ENCODE results near the gene C12orf42.

Gene C12orf42

DNA sequence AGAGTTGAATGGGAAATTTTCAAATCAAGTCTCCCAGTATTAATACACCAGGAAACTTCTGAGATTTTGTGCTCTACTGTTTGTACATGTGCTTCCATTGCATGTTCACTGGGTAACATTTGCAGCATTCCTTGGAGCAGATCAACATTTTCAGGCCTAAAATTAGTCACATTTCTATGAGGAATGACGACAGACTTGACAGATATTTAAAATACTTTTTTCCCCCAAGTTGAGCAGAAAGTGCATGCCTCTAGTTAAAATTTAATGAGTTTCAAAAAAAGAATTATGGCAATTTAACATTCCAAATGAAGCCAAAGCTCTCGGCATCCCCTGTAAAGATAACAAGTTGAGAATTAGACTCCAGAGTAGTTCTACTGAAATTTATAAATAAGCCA lies 72.3 kb downstream of the C12orf42 start:
- DNase-seq: no peak

DNA sequence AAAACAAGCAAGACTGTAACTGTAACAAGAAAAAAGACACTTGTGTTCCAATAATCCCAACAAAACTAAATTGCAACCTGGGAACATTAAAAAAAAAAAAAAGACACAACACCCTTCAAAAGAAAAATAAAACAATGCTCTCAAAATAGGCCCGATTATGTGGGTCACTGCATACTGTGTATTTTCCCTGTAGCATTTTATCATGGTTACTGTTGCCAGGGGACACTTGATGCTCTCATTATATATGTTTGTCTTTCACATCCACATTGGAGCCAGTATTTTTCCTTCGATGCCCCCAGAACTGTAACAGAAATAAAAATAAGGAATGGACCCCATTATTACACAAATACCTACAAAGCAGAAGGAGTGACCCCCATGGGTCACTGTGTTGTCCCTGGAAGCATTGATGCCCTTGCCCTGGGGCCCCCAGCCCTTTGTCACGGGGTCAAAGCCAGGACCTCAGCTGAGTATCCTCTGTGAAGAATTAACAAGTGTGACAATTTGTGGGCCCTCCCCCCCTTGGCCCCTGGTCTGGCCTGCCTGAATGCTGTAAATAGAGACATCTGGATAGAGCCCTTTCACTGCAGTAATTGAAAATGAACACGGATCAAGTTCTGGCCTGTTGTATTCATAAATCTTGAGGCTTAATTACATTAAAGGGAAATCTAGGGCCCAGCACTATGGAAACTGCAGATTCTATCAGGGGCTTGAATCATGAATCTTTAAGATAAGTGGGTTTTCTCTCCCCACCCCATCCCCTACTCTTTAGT lies 72.8 kb downstream of the C12orf42 start:
- DNase-seq: no peak

DNA sequence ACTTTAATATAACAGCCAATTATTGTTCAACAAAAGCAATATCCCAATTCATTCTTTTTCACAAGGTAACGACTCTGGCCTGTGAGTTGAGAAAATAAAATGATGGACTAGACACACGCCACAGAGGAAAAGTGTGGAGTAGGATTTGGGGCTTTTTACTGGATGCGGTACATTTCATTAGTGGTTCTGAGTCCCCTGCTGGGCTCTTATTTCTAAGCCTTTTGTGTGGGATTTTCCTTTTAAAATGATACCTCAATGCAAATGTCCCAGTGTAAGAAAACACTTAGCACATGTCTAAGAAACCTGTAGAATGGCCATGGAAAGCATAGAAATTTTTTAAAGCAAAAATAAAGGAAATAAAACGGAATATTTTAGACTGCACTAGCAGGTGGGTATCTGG lies 73.4 kb downstream of the C12orf42 start:
- DNase-seq: no peak

DNA sequence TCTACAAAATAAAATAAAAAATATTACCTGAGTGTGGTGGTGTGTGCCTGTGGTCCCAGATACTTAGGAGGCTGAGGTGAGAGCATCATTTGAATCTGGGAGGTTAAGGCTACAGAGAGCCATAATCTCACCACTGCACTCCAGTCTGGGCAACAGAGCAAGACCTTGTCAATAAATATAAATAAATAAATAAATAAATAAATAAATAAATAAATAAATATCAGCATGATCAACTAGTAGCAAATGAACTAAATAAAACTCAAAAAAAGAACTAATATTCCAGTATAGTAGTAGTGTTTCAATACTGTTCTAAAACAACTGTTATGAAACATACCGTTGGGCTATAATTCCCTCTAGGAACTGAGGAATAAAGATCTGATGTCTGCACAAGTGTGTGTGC lies 74.4 kb downstream of the C12orf42 start:
- DNase-seq: no peak

DNA sequence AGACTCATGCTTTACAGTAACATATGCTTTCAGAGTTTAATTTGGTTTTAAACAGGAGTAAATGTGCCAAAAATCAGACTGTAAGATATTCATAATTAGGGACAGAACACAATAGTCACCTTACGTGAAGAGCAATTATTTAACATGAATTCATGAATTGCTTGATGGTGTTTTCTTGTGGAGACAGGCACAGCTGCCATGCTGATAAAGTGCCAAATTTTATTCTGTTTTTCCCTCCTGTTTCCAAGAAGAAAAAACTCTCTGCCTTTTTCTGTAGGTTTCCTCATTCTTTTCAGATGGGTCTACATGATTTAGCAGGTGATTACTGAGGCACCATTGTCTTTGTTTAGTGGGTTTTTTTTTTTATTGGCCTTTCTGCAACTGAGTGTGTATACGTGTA lies 80.1 kb downstream of the C12orf42 start:
- no peak for DNase-seq

DNA sequence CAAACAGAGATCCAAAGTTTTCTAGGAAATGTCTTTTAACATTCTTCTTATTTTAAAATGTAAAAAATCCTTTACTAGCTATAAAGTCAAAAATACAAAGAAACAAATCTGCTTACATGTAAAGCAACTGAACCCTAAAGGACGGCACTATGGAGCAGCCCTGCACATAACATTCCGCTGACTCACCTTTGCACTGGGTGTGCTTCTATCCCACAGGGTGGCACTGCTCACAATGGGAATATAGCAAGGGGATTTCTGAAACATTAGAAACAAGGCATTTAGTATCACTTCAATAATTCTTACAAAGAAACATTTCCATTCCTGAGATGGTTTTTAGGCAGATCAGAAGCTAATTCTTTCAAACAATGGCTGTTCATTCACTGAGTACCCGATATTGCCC lies 94.3 kb downstream of the C12orf42 start:
- no peak for DNase-seq

DNA sequence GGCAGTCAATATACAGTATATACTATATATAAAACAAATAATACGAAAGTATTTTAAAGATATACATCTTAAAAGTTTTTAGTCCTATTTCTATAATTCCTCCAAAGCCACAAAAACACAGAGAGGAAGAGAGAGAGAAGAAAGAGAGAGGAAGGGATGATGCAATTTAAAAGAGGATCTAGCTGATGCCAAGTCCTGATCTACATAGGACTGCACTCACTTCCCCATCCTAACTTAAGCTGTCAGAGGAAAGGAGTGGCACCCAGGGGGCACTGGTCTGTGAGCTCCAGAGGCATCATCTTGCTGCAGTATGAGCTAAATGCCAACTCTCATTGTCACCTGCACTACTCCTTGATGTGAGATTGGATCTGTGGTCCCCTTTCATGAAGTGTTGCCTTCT lies 95.8 kb downstream of the C12orf42 start:
- DNase-seq: no peak

DNA sequence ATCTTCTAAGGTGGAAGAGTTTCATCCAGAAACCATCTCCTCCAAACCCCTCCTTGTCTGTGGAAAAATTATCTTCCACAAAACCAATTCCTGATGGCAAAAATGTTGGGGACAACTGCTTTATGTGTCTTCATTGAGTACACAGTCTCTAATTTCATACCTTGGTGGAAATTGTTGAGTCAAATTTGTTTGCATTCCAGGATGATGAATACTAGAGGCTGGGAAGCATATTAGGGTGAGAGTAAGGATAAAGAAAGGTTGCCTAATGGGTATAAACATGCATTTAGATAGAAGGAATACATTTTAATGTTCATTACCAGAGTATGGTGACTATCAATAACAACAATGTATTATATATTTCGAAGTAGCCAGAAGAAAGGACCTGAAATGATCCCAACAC lies 98.2 kb downstream of the C12orf42 start:
- no peak for DNase-seq

DNA sequence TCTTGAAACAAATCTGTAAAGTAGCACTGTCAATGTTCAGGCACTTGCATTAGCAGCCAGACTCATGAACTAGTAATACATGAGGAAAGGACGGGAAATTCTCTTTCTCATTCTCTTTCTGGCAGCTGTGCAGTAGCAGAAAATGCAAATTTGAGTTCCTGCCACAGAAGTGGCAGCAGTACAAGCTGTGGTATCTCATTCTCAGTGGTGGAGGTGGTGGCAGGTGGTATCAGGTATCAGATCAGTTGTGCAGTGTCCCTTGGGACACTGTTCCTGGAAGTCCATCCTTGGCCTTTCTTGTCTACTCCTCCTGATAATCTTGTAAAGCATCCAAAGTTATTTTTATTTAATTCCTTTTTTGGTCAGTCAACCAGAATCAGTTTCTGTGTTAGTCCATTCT lies 103.0 kb downstream of the C12orf42 start:
- no peak for DNase-seq

DNA sequence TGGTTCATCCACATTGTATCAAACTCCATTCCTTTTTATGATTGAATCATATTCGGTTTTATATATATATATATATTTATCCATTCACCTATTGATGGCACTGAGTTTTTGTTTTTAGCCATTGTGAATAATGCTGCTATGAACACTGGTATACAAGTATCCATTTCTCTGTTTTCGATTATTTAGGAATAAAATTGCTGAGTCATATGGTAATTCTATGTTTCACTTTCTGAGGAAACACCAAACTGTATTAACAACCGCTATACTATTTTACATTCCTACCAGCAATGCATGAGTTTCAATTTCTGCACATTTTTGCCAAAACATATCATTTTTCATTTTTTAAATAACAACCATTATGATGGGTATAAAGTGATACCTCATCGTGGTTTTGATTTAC lies 104.7 kb downstream of the C12orf42 start:
- DNase-seq: no peak

DNA sequence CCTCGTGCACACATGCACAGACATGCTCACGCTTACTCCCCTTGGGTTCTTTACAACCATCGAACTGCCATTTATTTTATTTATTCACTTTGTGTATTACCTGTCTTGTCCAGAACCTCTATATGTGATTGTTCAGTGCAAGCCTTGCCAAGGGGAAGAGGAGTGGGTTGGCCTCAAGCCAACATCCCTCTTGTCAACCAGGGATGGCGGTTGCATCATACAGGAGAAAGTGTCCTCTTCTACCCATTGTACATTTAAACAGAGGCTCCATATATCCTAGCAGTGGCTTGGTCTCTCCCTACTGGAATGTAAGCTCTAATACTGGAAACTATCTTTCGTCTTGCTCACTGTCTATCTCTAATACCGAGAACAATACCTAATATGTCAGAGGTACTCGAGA lies 108.4 kb downstream of the C12orf42 start:
- DNase-seq: no peak

DNA sequence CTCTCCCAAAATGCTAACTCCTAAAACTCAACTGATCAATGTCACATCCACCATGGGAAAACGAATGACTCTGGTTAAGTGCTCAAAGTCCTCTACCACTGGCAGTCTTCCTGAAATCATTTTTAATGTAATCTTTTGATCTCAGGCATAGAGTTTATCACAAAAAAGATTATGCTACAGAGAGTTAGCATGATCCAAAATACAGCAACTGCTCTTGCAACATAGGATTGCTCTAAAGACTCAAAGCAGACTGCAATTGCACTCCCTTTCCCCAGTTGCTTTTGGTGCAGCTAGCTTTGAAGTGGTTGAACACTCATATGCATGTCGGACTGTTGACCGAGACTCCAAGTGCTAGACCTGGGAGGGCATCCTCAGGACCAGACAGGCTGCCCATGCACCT lies 109.3 kb downstream of the C12orf42 start:
- no peak for DNase-seq

DNA sequence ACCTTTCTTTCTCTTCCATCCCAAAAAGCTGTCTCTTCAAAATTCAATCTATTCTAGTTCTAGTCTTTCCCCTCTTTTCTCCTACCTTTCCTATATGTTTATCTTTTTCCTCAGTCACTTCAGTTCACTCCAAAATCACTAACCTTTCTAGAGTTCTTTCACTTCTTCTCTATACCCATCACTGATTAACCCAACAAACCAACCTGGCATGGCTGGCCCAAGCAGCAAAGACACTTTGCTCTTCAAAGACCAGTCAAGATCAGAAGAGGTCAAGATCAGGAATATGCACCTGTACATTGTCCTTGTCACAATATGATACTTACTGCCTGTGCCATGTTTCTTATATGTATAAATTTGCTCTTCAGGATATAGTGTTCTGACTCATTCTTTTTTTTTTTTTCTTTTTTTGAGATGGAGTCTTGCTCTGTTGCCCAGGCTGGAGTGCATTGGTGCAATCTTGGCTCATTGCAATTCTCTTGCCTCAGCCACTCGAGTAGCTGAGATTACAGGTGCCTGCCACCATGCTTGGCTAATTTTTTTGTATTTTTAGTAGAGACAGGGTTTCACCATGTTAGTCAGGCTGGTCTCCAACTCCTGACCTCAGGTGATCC lies 112.9 kb downstream of the C12orf42 start:
- no peak for DNase-seq

DNA sequence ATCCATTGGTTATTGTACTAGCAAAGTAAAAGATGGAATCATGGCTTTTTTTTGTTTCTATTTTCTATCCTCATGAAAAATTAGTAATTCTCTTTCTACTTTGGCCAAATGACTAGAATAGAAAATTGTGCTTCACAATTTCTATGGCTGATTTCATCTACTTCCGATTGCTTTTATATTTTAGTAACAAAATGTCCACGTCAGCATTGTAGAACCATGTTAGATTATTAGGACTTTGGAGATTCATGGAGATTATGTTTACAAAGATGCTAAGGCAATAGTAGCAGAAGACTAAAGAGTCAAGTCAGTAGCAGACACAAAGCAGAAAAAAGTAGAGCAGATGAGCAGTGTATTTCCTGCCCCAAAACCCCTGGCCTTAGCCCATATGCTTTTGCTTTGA lies 113.6 kb downstream of the C12orf42 start:
- no peak for DNase-seq

DNA sequence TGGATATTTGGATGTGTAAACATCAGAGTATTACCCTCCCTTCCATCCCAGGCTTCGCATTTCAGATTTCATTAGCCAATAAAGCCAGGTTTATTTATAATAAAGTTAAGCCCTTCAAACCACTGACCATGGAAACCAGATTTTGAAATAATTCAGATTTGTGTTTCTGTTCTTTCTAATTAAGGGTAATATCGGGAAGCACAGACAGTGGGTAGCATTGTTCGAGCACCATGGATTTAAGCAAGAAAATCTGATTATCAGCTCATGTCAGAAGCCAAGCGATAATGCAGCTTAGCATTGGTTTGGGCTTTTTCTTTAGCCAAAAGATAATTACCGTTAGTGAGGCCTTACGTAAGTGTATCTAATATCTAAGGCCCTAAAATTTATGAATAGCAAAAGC lies 116.1 kb downstream of the C12orf42 start:
- no peak for DNase-seq

DNA sequence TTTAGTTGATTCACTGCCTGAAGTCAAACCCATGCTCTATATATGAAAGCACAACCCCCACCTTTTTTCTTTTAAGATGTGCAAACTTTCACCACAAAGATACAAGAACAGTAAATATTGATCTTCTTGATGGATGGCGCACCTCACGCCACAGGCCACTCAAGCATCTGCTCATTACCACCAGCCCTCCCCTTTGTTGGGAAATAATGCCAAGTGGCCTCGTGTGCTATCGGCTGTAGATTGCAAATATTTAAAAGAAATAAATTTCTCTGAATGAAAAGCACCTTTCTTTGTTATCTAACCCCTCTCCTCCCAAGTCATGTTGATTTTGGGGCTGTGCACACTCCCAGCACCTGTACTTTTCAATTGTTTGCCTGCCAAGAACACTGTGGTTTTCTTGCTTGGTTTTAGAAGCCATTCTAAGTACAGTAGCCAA lies 122.7 kb downstream of the C12orf42 start:
- DNase-seq: no peak

DNA sequence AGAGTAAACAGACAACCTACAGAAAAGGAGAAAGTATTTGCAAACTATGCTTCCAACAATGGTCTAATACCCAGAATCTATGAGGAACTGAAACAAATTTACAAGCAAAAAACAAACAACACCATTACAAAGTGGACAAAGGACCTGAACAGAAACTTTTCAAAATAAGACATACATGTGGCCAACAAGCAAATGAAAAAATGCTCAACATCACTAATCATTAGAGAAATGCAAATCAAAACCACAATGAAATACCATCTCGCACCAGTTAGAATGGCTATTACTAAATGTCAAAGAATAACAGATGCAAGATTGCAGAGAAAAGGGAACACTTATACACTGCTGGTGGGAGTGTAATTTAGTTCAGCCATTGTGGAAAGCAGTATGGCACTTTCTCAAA lies 125.8 kb downstream of the C12orf42 start:
- no peak for DNase-seq

DNA sequence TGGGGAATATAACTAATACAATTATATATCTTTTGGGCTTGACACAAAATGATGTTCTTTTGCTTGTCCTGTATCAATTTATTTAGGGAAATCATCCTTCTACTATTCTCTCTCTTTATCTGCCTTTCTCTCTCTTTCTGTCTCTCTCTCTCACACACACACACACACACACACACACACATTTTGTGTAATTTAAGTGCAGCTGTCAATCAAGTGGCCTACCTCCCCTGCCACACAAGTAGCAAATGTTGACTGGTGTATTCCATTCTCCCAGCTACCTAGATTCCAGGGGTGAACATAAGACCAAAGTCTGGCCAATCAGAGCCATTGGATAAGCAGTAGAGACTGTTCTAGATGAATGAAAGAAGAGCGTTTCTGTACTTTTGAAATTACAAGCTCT lies 127.6 kb downstream of the C12orf42 start:
- no peak for DNase-seq

DNA sequence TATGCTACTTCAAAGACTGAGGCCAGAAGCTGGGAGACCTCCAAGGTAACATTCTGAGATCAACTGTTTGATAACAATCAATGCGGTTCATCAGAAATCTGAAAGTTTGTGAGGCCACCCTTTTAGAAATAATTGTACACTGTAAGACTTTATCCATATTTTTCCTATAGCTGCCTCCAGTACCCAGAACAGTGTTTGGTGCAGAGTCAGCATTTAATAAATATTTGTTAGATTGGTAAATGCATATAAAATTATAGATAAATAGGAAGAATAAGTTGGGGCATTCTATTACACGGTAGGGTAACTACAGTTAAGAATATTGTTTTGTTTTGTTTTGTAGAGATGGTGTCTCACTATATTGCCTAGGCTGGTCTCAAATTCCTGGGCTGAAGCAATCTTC lies 141.4 kb downstream of the C12orf42 start:
- DNase-seq: no peak

DNA sequence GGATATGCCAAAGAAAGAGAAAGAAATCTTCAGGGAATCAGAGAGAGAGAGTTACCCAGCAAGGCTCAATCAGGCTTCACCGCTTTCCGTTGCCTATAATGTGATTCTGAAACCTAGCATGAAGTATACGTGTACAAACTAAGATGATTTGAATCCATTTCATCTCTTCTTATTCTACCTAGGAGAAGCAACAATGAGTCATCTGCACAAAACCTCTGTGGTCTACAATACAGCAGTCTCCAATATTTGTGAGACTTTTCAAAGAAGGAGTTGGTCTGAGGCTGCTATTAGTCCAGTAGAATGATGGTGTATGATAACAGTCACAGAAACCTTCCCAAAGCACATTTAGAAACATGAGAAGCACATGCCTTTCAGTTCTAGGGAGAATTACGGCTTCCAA lies 141.9 kb downstream of the C12orf42 start:
- no peak for DNase-seq

DNA sequence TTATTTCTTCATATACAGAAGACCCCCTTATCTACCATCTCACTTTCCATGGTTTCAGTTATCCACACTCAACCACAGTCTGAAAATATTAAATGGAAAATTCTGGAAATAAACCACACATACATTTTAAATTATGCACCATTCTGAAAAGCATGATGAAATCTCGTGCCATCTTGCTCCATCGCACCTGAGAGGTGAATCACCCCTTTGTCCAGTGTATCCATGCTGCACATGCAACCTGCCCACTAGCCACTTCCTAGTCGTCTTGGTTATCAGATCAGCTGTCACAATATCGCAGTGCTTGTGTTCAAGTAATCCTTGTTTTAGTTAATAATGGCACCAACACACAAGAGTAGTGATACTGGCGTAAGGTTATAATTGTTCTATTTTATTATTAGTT lies 145.7 kb downstream of the C12orf42 start:
- no peak for DNase-seq

DNA sequence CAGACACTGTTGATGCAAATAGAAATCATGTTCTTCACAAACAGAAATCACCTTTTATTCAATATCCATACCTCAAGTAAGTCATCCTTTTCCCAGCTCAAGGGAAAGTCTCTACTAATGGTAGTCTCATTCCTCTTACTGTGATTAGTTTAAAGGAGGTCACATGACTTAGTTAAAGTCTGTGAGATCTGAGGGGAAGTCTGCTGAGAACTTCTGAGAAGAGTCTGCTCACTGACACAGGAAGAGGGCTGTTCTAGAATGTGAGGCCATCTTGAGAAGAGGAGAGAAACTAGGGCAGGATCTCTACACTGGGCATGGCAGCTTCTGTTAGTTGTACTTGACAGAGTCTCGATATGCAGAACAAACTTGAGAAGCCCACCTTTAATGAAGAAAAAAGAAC lies 146.8 kb downstream of the C12orf42 start:
- no peak for DNase-seq

DNA sequence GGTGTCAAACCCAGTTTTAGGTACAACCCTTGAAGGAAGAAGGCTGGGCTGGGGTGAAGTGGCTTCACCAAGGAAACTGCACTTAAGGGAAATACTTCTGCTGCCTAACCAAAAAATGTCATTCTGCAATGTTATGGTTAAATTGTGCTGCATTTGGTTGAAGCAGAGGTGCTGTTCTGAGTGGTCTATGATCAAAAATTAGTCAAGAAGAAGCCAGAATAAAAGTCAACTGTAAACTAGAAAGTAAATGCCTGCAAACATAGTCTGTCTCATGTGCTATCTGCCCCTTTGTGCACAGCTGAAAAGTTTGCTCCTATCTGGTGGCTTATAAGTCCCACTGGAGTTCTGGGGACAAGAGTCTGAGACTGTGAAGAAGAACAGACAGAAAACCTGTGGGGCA lies 158.8 kb downstream of the C12orf42 start:
- DNase-seq: no peak

DNA sequence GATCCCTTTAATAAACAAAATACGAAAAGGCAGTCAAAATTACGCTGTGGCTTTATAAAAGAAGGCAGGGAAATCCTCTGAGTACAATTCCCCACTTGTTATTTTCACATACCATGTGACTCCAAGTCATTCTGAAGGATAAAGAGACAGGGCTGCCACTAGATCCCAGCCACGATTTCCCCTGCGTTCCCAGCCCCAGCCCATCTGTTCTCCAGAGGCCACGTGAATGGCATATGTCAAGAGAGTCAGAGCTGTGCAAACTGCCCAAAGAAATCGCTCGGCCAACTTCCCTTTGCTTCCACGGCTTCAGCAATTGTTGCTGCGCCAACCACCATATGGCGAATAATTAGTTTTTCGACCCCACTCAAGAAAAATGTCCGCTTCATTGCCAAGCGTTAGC lies 161.3 kb downstream of the C12orf42 start:
- no peak for DNase-seq

DNA sequence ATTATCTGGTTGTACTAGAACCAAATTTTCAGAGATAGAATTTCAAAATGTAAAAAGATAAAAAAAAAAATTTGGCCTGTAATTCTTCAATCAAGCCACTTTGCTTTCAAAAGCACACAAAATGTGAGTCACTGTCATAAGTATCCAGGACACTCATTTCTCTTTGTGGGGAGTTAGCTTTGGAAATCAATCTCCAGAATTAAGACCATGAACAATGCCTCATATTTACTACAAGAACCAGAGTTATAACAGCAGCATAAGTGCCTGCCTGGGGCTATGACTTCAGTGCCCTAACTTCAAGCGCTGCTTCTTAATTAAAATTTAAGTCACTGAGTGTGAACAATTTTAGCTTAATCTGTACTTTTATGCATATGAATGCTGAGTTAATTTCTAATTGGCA lies 162.1 kb downstream of the C12orf42 start:
- no peak for DNase-seq
